Ascending aorta (tissue), 2 donors: ENCODE data around the gene ADARB1. TPM values are rescaled to one million over a fixed set of nuclear protein-coding genes. Genes with fewer than 3 reads are reported as not detected.

ENCODE experiments used
- DNase-seq, 2 donors: peaks; one replicate each; pipeline ENCODE4 v3.0.0-alpha.2; 2019; ENCODE audit warnings: low spot score in 2 of 2
- H3K27ac ChIP-seq, 2 donors: fragments of 200-600 bp; sonication (generic); one replicate each; pipeline ENCODE4 v1.5.1; 2016 to 2017; ENCODE audit warnings: mild to moderate bottlenecking in 1 of 2
- H3K27me3 ChIP-seq: fragments of 200-600 bp; sonication (generic); one replicate; pipeline ENCODE4 v1.5.1; 2017
- H3K36me3 ChIP-seq, 2 donors: fragments of 200-600 bp; sonication (generic); one replicate each; pipeline ENCODE4 v1.5.1; 2016
- H3K4me1 ChIP-seq, 2 donors: fragments of 200-600 bp; sonication (generic); one replicate each; pipeline ENCODE4 v1.5.1; 2016 to 2017; ENCODE audit warnings: mild to moderate bottlenecking in 1 of 2
- H3K4me3 ChIP-seq, 2 donors: fragments of 200-600 bp; sonication (generic); one replicate each; pipeline ENCODE4 v1.5.1; 2016 to 2017; ENCODE audit warnings: mild to moderate bottlenecking in 1 of 2
- H3K9me3 ChIP-seq, 2 donors: fragments of 200-600 bp; sonication (generic); one replicate each; pipeline ENCODE4 v1.5.1; 2016
- CTCF ChIP-seq, 3 experiments: fragments of 200-600 bp in 2 of 3; fragments of 450-650 bp in 1 of 3; sonication (generic) in 2 of 3; IDR thresholded peaks; one replicate each; pipeline ENCODE4 v1.5.1; 2016 to 2019; ENCODE audit warnings: antibody characterized with exemption in 3 of 3, mild to moderate bottlenecking in 1 of 3, moderate library complexity in 1 of 3
- intact Hi-C: fragments of 100-400 bp; cut with DNase I; formaldehyde crosslinking; loops from one replicate; pipeline ENCODE4 v1.15.1; 2023
- total RNA-seq: library from RNA; depleted of rRNA; stranded (reverse); fragments of >200 nt; gene quantifications from one replicate; pipeline ENCODE4 v1.1.0, GENCODE V29; 2016

ADARB1 gene
- total RNA-seq, 1 donor from 2014 or later: 82.9 TPM

GRCh38 chr21:45148316-45148990 is 74.1 kb downstream of the ADARB1 start:
- TF ChIP-seq CTCF (IDR thresholded peaks at IDR 0.05): no peak
- H3K4me3 ChIP-seq: no peak overlapping the region
- intact Hi-C loops: no loop called here
- no peaks in the 10 kb centered on the region for H3K27me3 ChIP-seq
- peak in 1 of 2 donors; percentile 37 for DNase-seq
- no peak overlapping the region for H3K27ac ChIP-seq
- peaks cover 0 to 4% of the 10 kb centered on the region in 2 donors for H3K4me1 ChIP-seq
- peaks cover 14 to 36% of the 10 kb centered on the region in 2 donors for H3K36me3 ChIP-seq
- no peaks in the 10 kb centered on the region for H3K9me3 ChIP-seq

DNA sequence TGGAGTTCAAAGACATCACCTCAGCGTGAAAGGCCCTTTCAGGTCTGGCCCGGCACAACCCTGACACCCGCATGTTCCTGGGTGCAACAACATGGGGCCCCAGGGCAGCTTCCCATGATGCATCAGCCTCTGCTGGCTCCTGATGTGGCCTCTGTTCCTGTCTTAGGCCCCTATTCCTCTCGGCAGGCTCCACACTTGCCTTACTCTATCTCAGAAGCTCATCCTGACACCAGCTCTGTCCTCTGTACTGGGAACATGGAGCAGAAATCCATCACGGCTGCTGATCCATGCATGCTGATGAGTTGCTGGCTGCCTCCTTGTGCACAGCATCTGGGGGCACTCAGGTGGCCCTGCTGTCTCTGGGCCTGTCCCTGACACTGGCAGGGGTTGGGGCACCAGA is 74.6 kb downstream of the ADARB1 start:
- TF ChIP-seq CTCF (IDR thresholded peaks at IDR 0.05): no peak
- peaks cover 10 to 30% of the 10 kb centered on the region in 2 donors for H3K36me3 ChIP-seq
- intact Hi-C loops: no loop called here
- H3K4me3 ChIP-seq: no peak overlapping the region
- H3K27me3 ChIP-seq: no peaks in the 10 kb centered on the region
- no peak overlapping the region for H3K27ac ChIP-seq
- peaks cover 0 to 10% of the 10 kb centered on the region in 2 donors for H3K4me1 ChIP-seq
- DNase-seq: peak in 1 of 2 donors; percentile 51
- no peaks in the 10 kb centered on the region for H3K9me3 ChIP-seq

GRCh38 chr21:45150638-45151131 is 76.3 kb downstream of the ADARB1 start:
- intact Hi-C loops: no loop called here
- H3K9me3 ChIP-seq: no peaks in the 10 kb centered on the region
- peak overlapping the region in 1 of 2 donors; percentile 31 for H3K27ac ChIP-seq
- H3K27me3 ChIP-seq: no peaks in the 10 kb centered on the region
- TF ChIP-seq CTCF (IDR thresholded peaks at IDR 0.05): no peak
- peaks cover 4 to 17% of the 10 kb centered on the region in 2 donors for H3K36me3 ChIP-seq
- no peak overlapping the region for H3K4me3 ChIP-seq
- peak in 1 of 2 donors; percentile 57 for DNase-seq
- H3K4me1 ChIP-seq: peaks cover 4 to 15% of the 10 kb centered on the region in 2 donors

GRCh38 chr21:45151445-45152160 is 77.2 kb downstream of the ADARB1 start:
- Histone ChIP-seq H3K4me3 (no peak overlapping the region), H3K27me3 (no peaks in the 10 kb centered on the region), H3K4me1 (peaks cover 4 to 15% of the 10 kb centered on the region in 2 donors), H3K27ac (no peak overlapping the region), H3K9me3 (no peaks in the 10 kb centered on the region), H3K36me3 (peaks cover 0 to 11% of the 10 kb centered on the region in 2 donors)
- DNase-seq: peak in 1 of 2 donors; percentile 40
- TF ChIP-seq CTCF (IDR thresholded peaks at IDR 0.05): no peak
- intact Hi-C loops: no loop called here

- H3K4me1 ChIP-seq: peaks cover 4 to 15% of the 10 kb centered on the region in 2 donors
- H3K4me3 ChIP-seq: no peak overlapping the region
- H3K27ac ChIP-seq: no peak overlapping the region
- no peaks in the 10 kb centered on the region for H3K27me3 ChIP-seq
- TF ChIP-seq CTCF (IDR thresholded peaks at IDR 0.05): peak in 2 of 3 experiments; percentile 13 to 38
- DNase-seq: peak in 1 of 2 donors; percentile 70
- peaks cover 0 to 8% of the 10 kb centered on the region in 2 donors for H3K36me3 ChIP-seq
- H3K9me3 ChIP-seq: no peaks in the 10 kb centered on the region
- intact Hi-C loops: no loop called here
These were observed 77.9 kb downstream of the ADARB1 start for GRCh38 chr21:45152265-45152746.
